Measurements from ENCODE around the gene PRKG1.
"Not testable (repeated sequence)": the region's sequence is repeated elsewhere in the genome, so short reads cannot be mapped to it uniquely, and the experiment has no call there.

The PRKG1 gene

DNA sequence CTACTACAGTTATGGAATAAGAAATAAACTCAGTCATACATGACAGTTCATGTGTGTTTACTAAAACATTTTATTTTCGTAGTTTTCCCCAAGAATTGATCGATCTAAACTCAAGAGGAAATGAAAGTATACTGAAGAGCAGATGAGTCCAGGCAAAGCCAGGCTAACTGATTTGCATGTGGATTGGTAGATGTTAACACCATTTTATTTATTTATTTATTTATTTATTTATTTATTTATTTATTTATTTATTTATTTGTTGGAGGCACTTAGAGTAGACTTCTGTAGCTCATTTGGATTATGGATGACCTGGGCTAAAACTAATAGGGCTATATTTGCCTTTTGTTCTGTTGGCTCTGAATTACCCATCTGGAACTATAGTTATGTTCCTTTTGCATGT, 1171.3 kb downstream of the PRKG1 start:
- H4K20me1 ChIP-seq (ENCODE audit: insufficient read depth, low read length), result no peaks in the 10 kb centered on the region
- H3K27ac ChIP-seq (ENCODE audit: low read length), result no peak overlapping the region
- no peak overlapping the region for H3K4me3 ChIP-seq (ENCODE audit: low read depth in 1 of 2, low read length in 2 of 2)
- no peaks in the 10 kb centered on the region for H3K36me3 ChIP-seq (ENCODE audit: insufficient read depth, low read length)
- no peak overlapping the region for H3K9ac ChIP-seq (ENCODE audit: low read depth, low read length)
- DNase-seq, result no peak
- no peaks in the 10 kb centered on the region for H3K9me3 ChIP-seq (ENCODE audit: insufficient read depth, low read length, severe bottlenecking)
- H3K4me1 ChIP-seq (ENCODE audit: insufficient read depth, low read length), result no peaks in the 10 kb centered on the region
- H3K27me3 ChIP-seq (ENCODE audit: insufficient read depth, low read length, poor library complexity), result no peaks in the 10 kb centered on the region
- H3K4me2 ChIP-seq (ENCODE audit: insufficient read depth, low read length), result no peak overlapping the region
- no peak overlapping the region for H2AFZ ChIP-seq (ENCODE audit: low read depth, low read length)
- no peak for ATAC-seq (ENCODE audit: insufficient read depth, low read depth)
- TF ChIP-seq EZH2 (IDR thresholded peaks at IDR 0.05; ENCODE audit: borderline replicate concordance, low read depth, low read length, severe bottlenecking), result no peak
- TF ChIP-seq, protein P1, sequence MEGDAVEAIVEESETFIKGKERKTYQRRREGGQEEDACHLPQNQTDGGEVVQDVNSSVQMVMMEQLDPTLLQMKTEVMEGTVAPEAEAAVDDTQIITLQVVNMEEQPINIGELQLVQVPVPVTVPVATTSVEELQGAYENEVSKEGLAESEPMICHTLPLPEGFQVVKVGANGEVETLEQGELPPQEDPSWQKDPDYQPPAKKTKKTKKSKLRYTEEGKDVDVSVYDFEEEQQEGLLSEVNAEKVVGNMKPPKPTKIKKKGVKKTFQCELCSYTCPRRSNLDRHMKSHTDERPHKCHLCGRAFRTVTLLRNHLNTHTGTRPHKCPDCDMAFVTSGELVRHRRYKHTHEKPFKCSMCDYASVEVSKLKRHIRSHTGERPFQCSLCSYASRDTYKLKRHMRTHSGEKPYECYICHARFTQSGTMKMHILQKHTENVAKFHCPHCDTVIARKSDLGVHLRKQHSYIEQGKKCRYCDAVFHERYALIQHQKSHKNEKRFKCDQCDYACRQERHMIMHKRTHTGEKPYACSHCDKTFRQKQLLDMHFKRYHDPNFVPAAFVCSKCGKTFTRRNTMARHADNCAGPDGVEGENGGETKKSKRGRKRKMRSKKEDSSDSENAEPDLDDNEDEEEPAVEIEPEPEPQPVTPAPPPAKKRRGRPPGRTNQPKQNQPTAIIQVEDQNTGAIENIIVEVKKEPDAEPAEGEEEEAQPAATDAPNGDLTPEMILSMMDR (IDR thresholded peaks at IDR 0.05; ENCODE audit: borderline replicate concordance, extremely low read depth, low read length, poor library complexity, severe bottlenecking), result no peak
- H3K79me2 ChIP-seq (ENCODE audit: insufficient read depth, low read length), result no peaks in the 10 kb centered on the region

- H3K27ac ChIP-seq (ENCODE audit: low read length); H3K79me2 ChIP-seq (ENCODE audit: insufficient read depth, low read length); H3K9me3 ChIP-seq (ENCODE audit: insufficient read depth, low read length, severe bottlenecking); H4K20me1 ChIP-seq (ENCODE audit: insufficient read depth, low read length); DNase-seq; ATAC-seq (ENCODE audit: insufficient read depth, low read depth); H3K9ac ChIP-seq (ENCODE audit: low read depth, low read length); H3K4me1 ChIP-seq (ENCODE audit: insufficient read depth, low read length); H3K36me3 ChIP-seq (ENCODE audit: insufficient read depth, low read length); H3K27me3 ChIP-seq (ENCODE audit: insufficient read depth, low read length, poor library complexity); H3K4me3 ChIP-seq (ENCODE audit: low read depth in 1 of 2, low read length in 2 of 2); H2AFZ ChIP-seq (ENCODE audit: low read depth, low read length); H3K4me2 ChIP-seq (ENCODE audit: insufficient read depth, low read length): not testable (repeated sequence)
Measured at GRCh38 chr10:52247929-52248328, 1173.6 kb downstream of the PRKG1 start.

DNA sequence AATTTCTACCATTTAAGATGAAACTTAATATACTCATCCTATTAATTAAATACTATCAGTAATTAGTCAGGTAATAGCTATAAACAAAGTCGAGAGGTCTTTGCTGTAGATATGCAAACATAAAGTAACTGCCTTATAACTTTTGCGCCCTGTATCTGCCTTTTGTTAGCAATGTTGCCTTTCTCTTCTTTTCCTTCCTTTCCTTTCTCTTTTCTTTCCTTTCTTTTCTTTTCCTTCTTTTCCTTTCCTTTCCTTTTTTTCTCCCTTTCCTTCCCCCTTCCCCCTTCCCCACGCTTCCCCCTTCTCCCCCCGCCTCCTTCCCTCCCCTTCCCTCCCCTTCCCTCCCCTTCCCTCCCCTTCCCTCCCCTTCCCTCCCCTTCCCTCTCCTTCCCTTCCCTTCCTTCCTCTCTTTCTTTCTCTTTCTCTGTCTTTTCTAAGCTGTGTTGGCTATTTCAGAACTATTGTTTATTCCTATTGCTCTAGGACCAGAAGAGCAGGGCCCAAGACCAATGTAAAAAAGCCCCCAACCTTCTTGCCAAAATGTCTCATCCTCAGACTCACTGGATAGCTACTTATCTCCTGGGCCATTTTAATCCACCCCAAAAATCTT, 1174.5 kb downstream of the PRKG1 start:
- H3K36me3 ChIP-seq (ENCODE audit: insufficient read depth, low read length), result no peaks in the 10 kb centered on the region
- no peak for ATAC-seq (ENCODE audit: insufficient read depth, low read depth)
- no peak overlapping the region for H3K9ac ChIP-seq (ENCODE audit: low read depth, low read length)

DNA sequence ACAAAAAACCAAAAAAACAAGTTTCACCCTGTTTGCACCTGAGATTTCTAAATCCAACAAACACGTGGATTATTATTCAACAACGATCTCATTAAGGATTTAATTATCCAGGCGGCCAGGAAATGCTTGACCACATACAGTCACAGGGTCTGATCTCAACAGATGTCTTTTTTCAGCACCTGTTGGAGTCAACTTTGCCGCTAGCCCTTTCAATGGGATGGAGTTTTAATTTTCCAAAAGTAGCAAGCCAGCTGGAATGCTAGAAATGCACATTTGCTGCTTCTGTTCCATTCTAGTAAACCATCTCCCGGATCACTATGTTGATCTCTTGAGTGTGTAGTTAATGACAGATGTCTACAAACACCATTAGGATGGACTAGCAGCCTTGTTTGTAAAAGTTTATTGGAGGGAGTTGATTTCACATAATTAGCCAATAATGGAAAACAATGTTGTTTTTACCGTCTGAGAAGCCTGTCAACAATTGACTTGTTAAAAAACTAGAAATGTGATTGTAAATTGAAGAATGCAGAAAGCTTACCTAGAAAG, 1175.6 kb downstream of the PRKG1 start:
- ATAC-seq (ENCODE audit: insufficient read depth, low read depth), result no peak
- no peaks in the 10 kb centered on the region for H3K4me1 ChIP-seq (ENCODE audit: insufficient read depth, low read length)

More for the DNA sequence above, 1174.5 kb downstream of the PRKG1 start:
- Histone ChIP-seq H3K27me3 (ENCODE audit: insufficient read depth, low read length, poor library complexity) (no peaks in the 10 kb centered on the region), H3K27ac (ENCODE audit: low read length) (no peak overlapping the region), H4K20me1 (ENCODE audit: insufficient read depth, low read length) (no peaks in the 10 kb centered on the region), H3K4me1 (ENCODE audit: insufficient read depth, low read length) (no peaks in the 10 kb centered on the region), H3K4me3 (ENCODE audit: low read depth in 1 of 2, low read length in 2 of 2) (no peak overlapping the region), H2AFZ (ENCODE audit: low read depth, low read length) (no peak overlapping the region), H3K79me2 (ENCODE audit: insufficient read depth, low read length) (no peaks in the 10 kb centered on the region), H3K4me2 (ENCODE audit: insufficient read depth, low read length) (no peak overlapping the region), H3K9me3 (ENCODE audit: insufficient read depth, low read length, severe bottlenecking) (no peaks in the 10 kb centered on the region)
- TF ChIP-seq EZH2 (IDR thresholded peaks at IDR 0.05; ENCODE audit: borderline replicate concordance, low read depth, low read length, severe bottlenecking), result no peak
- TF ChIP-seq, protein P1 (IDR thresholded peaks at IDR 0.05; ENCODE audit: borderline replicate concordance, extremely low read depth, low read length, poor library complexity, severe bottlenecking), result no peak
- no peak for DNase-seq

More for the DNA sequence above, 1175.6 kb downstream of the PRKG1 start:
- H3K9me3 ChIP-seq (ENCODE audit: insufficient read depth, low read length, severe bottlenecking), result no peaks in the 10 kb centered on the region
- no peaks in the 10 kb centered on the region for H4K20me1 ChIP-seq (ENCODE audit: insufficient read depth, low read length)
- TF ChIP-seq EZH2 (IDR thresholded peaks at IDR 0.05; ENCODE audit: borderline replicate concordance, low read depth, low read length, severe bottlenecking), result no peak
- TF ChIP-seq, protein P1 (IDR thresholded peaks at IDR 0.05; ENCODE audit: borderline replicate concordance, extremely low read depth, low read length, poor library complexity, severe bottlenecking), result no peak
- H3K4me2 ChIP-seq (ENCODE audit: insufficient read depth, low read length), result no peak overlapping the region
- H2AFZ ChIP-seq (ENCODE audit: low read depth, low read length), result no peak overlapping the region
- H3K9ac ChIP-seq (ENCODE audit: low read depth, low read length), result no peak overlapping the region
- H3K79me2 ChIP-seq (ENCODE audit: insufficient read depth, low read length), result no peaks in the 10 kb centered on the region
- no peak overlapping the region for H3K4me3 ChIP-seq (ENCODE audit: low read depth in 1 of 2, low read length in 2 of 2)
- H3K36me3 ChIP-seq (ENCODE audit: insufficient read depth, low read length), result no peaks in the 10 kb centered on the region
- no peaks in the 10 kb centered on the region for H3K27me3 ChIP-seq (ENCODE audit: insufficient read depth, low read length, poor library complexity)
- no peak for DNase-seq
- H3K27ac ChIP-seq (ENCODE audit: low read length), result no peak overlapping the region
